ENCODE measurements around the gene ATXN1. TPM values are rescaled to one million over a fixed set of nuclear protein-coding genes. Genes with fewer than 3 reads are reported as not detected.

Gene ATXN1
- total and polyA plus RNA-seq, 2 of the 8 experiments (the other 6 are each of a cell fraction or from before 2014, with no cell fraction given), result 1.6 to 4.0 TPM

DNA sequence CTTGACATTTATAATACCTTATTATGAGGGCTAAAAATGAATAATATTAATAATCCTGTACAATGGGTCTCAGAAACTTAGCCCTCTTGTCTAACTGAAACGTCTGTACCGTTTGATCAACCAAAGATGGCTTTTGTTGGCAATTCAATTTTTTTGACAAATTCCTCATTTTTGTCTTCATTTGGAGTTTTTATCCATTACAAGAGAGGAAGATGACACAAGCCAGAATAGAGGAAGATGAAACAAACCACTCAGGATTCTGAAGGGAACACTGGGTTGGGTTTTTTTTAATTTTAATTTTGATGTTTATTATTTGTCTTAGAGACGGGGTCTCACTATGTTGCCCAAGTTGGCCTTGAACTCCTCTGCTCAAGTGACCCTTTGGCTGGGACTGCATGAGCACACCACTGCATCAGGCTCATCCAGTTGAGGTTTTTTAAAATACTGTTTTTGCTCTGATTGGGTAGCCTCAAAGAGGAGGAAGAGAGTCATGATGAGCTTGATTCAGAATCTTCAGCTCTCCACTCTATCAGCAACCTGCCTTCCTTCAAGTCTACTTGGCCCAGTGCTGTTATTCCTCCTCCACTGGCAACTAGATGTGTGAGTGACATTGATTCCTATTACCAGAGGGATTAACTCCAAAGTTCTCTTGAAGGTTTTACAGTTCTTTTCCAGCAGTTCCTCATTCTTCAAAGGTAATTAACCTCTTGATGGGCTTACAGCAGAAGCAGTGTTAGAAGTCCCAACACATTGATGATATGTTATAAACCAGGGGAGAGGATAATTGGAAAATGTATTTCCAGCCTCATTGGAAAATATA is 71.3 kb downstream of the ATXN1 start:
- Histone ChIP-seq H2BK12ac (ENCODE audit: low read depth, low read length) (no peak overlapping the region), H4K8ac (ENCODE audit: extremely low read depth, insufficient read depth, low read length) (no peak overlapping the region), H3K23me2 (ENCODE audit: low read depth, low read length) (peaks cover 1% of the 10 kb centered on the region; the same call in 1 of the 2 replicates), H4K5ac (ENCODE audit: insufficient read length, low read depth, low read length) (no peak overlapping the region), H3K14ac (ENCODE audit: insufficient read length) (no peak overlapping the region), H4K91ac (replicated peaks; ENCODE audit: insufficient read length, low read length) (no peak overlapping the region), H2BK5ac (ENCODE audit: low read depth, low read length) (no peak overlapping the region), H3K4me1 (replicated peaks in 1 of 4; ENCODE audit: control insufficient read depth in 3 of 4, insufficient read depth in 4 of 4, low read length in 3 of 4) (peaks cover 0 to 6% (median 0%) of the 10 kb centered on the region in 4 experiments; a peak in 1 of 7 replicates), H3K23ac (ENCODE audit: insufficient read length) (no peak overlapping the region), H2AK5ac (ENCODE audit: low read depth, low read length) (no peak overlapping the region), H3K4me2 (ENCODE audit: insufficient read depth in 1 of 2, low read depth in 2 of 2, low read length in 2 of 2) (no peak overlapping the region), H3K79me2 (ENCODE audit: control insufficient read depth in 1 of 2, insufficient read depth in 2 of 2, low read length in 2 of 2) (0 out of 4 replicates have a peak, but pooled peaks cover 0 to 3% of the 10 kb centered on the region in 2 experiments), H3K4ac (replicated peaks; ENCODE audit: insufficient read length, low read depth, low read length) (no peak overlapping the region), H2BK120ac (replicated peaks; ENCODE audit: low read depth, low read length) (no peak overlapping the region), H2BK15ac (ENCODE audit: low read length) (no peak overlapping the region), H3K27ac (ENCODE audit: low read depth, low read length) (no peak overlapping the region), H3K4me3 (ENCODE audit: extremely low read depth in 1 of 4, insufficient read depth in 2 of 4, low read depth in 3 of 4, low read length in 4 of 4) (no peak overlapping the region), H3K9me3 (ENCODE audit: insufficient read depth in 2 of 2, low read depth in 1 of 2, low read length in 1 of 2) (no peaks in the 10 kb centered on the region), H3K9ac (replicated peaks in 1 of 4; ENCODE audit: extremely low read depth in 1 of 4, low read depth in 3 of 4, low read length in 3 of 4) (no peak overlapping the region), H2BK20ac (ENCODE audit: low read length) (no peak overlapping the region), H3K79me1 (ENCODE audit: low read depth, low read length) (no peaks in the 10 kb centered on the region), H3K18ac (ENCODE audit: extremely low read depth, low read length) (no peak overlapping the region), H4K20me1 (replicated peaks in 1 of 2; ENCODE audit: control insufficient read depth in 1 of 2, insufficient read depth in 2 of 2, low read length in 2 of 2) (no peaks in the 10 kb centered on the region), H2AFZ (ENCODE audit: low read length) (no peak overlapping the region), H3K36me3 (ENCODE audit: control insufficient read depth in 2 of 4, insufficient read depth in 4 of 4, low read length in 3 of 4) (no peaks in the 10 kb centered on the region), H3K56ac (replicated peaks; ENCODE audit: insufficient read length, low read depth, low read length) (no peak overlapping the region), H3K27me3 (replicated peaks in 1 of 4; ENCODE audit: control insufficient read depth in 3 of 4, extremely low read depth in 1 of 4, insufficient read depth in 3 of 4, low read length in 3 of 4) (no peaks in the 10 kb centered on the region)
- ChIA-PET POLR2A (ENCODE audit: partially characterized antibody) (no interaction called here), CTCF (ENCODE audit: partially characterized antibody) (interaction anchor here (1.0 kb wide), 1 partner anchor 13 kb away, joined by 3 read pairs; no protein-coding TSS in a partner anchor)
- WGBS, 2 experiments (ENCODE audit: extremely low coverage in 1 of 2, insufficient coverage in 1 of 2, insufficient read length in 1 of 2, insufficient replicate concordance in 2 of 2, low coverage in 1 of 2, low lambda C conversion rate in 2 of 2, missing lambda C conversion rate in 1 of 2), result 94% methylated on average over 3 of the region's 3 CpGs; no CpG with 5 or more reads in 1 of the 2 experiments
- no peak for TF ChIP-seq EGR1 (IDR thresholded peaks at IDR 0.05; ENCODE audit: borderline replicate concordance, low read depth, low read length)
- TF ChIP-seq, protein P1, sequence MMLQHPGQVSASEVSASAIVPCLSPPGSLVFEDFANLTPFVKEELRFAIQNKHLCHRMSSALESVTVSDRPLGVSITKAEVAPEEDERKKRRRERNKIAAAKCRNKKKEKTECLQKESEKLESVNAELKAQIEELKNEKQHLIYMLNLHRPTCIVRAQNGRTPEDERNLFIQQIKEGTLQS (IDR thresholded peaks at IDR 0.05; ENCODE audit: insufficient read depth, low read depth, low read length), result no peak
- TF ChIP-seq SP1 (IDR thresholded peaks at IDR 0.05; ENCODE audit: low read depth, low read length), result no peak
- no peak for TF ChIP-seq RFX5 (IDR thresholded peaks at IDR 0.05; ENCODE audit: borderline replicate concordance, low read depth, low read length)
- TF ChIP-seq CEBPB (IDR thresholded peaks at IDR 0.05; ENCODE audit: low read depth, low read length), result no peak
- no peak for DNase-seq (ENCODE audit: low read depth in 1 of 2, low spot score in 2 of 2)
- FAIRE-seq, result no peak
